Hippocampal formation (tissue), 2 donors: ENCODE results near the gene LHB.
"Not testable (repeated sequence)": the region's sequence is repeated elsewhere in the genome, so short reads cannot be mapped to it uniquely, and the experiment has no call there.

Experiments
- DNase-seq, 2 donors: peaks; one replicate each; lab custom pipeline; 2025; lab: John Stamatoyannopoulos, UW

LHB gene

DNA sequence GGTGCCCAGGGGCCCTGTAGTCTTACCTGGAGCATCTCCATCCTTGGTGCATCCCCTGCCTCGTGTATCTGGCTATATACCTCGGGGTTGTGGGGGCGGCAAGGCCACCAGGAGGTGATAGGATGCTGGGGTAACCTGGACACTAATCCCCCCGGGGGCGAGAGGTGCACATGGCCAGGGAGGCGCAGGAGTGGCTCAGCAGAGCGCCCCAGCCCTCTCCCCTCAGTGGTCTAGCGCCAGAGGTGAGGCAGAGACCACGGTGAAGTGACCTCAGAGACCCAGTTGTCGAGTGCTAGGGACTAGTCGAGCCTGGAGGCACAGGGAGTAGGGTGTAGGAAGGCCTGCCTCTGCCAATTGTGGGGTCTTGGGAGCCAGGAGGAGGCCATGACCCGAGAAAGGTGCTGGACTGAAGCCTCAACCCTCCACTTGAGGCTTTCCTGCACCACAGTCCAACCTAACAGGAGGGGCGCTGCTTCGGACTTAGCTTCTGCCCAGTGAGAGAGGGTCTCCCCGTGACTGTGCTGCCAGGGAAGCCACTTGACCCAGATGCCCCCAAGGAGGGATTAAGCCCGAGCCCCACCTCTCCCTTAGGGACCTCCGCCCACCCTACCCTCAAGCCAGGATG lies at the start of gene LHB:
Gene LHB (minus strand): TSS at position 51 of the 625 bp plus-strand sequence. CDS start 10 bp downstream, at position 41.
- DNase-seq: no peak

- DNase-seq: no peak
Observed at GRCh38 chr19:49065905-49066512, 49.1 kb upstream of the LHB start.

- DNase-seq: no peak
Observed at GRCh38 chr19:49064768-49065611, 48.1 kb upstream of the LHB start, which contains the start of gene NTF4. Gene NTF4 (minus strand): TSS chr19:49064818. CDS start chr19:49061997, 2,821 bp downstream.

DNA sequence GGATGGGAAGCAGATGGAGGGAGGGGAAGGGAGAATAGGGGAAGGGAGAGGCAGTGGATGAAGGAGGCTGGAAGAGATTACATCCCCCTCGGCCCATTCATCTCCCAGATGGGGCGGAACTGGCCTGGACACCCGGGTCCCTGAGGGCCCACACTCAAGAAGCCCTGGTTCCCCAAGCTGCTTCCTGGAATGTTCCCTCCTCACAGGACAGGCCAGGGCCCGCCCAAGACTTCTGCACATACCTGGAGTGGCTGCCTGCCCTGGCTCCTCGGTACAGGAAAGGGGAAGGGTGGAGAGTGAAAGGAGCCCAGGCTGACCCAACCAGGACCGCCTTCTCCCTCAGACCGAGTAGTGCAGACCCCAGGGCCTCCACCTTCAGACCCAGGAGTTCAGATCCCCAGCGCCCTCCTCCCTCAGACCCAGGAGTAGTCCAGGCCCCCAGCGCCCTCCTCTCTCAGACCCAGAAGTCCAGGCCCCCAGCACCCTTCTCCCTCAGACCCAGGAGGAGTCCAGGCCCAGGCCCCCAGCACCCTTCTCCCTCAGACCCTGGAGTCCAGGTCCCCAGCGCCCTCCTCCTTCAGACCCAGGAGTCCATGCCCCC lies 47.2 kb upstream of the LHB start:
- no peak for DNase-seq

DNA sequence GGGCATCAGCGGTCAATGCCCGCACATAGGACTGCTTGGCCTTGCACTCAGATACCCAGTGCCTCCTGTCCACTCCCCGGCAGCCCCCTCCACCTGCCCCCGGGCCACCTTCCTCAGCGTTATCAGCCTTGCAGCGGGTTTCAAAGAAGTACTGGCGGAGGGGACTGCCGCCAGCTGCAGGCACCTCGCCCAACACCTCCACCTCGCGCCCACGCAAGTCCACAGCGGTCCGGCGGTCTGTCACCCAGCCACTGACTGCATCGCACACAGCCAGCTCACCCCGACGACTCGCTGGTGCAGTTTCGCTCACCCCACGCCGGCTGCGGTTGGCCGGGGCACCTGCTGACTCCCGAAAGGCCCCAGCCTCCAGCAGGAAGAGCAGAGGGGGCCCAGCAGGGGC lies 44.6 kb upstream of the LHB start:
- no peak for DNase-seq

DNA sequence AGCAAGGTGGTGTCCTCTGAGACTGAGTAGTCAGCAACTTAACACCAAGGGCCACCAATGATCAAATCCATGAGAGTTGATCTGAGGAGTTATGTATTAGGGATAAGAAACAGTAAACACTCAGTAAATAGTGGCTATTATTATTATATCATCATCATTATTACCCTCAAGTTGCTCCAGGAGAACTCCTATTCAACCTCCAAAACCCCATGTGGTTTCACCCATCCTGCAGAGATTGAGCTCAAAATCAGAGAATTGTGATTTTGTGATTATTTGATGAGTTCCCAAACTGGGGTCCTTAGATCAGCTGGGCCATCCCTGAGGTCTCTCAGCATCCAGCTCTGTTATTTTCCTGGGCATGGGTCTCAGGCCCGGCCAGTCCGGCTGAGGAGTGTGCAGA lies 44.1 kb upstream of the LHB start:
- no peak for DNase-seq

DNA sequence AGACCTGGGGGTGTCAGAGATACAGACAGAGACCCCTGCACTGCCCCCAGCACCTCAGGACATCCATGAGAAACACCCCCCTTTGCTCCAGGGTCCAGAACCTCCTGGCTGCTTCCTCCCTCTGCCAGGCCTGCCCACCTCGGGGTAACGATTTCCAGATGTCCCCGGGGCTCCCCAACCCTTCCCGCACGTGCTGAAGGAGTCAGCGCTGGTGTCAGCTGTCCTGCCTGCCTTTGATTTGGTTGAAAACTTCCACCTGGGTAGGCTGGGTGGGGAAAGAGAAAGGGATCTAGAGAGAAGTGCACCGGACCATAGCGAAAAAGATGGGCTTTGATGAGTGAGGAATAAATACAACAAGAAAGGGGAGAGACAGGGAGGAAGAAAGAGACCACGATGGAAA lies 42.2 kb upstream of the LHB start:
- DNase-seq: no peak

- no peak for DNase-seq
Observed at GRCh38 chr19:49058562-49058961, 41.7 kb upstream of the LHB start.

- peak in 1 of 2 donors; percentile 7 for DNase-seq
Observed at GRCh38 chr19:49057636-49058234, 40.8 kb upstream of the LHB start, which contains the start of gene CGB7. Gene CGB7 (minus strand): TSS chr19:49057749. CDS start chr19:49055375, 2,374 bp downstream.

- DNase-seq: not testable (repeated sequence)
Observed at GRCh38 chr19:49056902-49057596, 40.2 kb upstream of the LHB start.

- peak in 1 of 2 donors; percentile 18 for DNase-seq
Observed at GRCh38 chr19:49056101-49056901, 39.4 kb upstream of the LHB start.

DNA sequence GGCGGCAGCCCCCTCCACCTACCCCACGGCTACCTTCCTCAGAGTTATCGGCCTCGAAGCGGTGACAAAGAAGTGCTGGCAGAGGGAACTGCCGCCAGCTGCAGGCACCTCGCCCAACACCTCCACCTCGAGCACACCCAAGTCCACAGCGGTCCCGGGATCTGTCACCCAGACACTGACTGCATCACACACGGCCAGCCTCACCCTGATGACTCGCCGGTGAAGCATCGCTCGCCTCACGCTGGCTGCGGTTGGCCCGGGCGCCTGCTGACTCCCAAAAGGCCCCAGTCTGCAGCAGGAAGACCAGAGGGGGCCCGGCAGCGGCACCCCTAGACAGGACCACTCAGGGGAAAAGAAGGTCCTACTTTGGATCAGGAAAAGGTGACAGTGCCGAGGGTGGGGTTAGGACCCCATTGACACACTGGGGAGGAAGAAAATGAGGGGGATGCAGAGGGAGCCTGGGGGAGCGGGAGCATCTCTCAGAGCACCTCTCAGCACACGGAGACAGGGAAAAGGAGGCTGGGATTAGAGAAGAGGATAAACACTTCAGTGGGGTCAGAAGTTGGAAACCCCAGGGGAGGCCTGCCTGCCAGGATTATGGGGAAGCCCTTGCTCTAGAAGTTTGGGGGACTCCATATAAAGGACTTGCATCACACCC lies 33.6 kb upstream of the LHB start:
- DNase-seq: not testable (repeated sequence)

GRCh38 chr19:49049834-49050233 lies 32.9 kb upstream of the LHB start:
- DNase-seq: not testable (repeated sequence)

- not testable (repeated sequence) for DNase-seq
Observed at GRCh38 chr19:49049011-49049410, 32.1 kb upstream of the LHB start, which contains the start of gene CGB8. Gene CGB8 (minus strand): TSS chr19:49049111. CDS start chr19:49048739, 372 bp downstream.

DNA sequence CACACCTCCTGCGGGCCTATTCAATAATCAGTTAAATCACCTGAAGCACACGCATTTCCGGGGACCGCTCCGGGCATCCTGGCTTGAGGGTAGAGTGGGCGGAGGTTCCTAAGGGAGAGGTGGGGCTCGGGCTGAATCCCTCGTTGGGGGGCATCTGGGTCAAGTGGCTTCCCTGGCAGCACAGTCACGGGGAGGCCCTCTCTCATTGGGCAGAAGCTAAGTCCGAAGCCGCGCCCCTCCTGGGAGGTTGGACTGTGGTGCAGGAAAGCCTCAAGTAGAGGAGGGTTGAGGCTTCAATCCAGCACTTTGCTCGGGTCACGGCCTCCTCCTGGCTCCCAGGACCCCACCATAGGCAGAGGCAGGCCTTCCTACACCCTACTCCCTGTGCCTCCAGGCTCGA lies 26.7 kb upstream of the LHB start, which contains the start of gene CGB5:
Gene CGB5 (plus strand): TSS at position 301 of the 400 bp plus-strand sequence. CDS start 362 bp downstream, outside the sequence.
- DNase-seq: not testable (repeated sequence)

- DNase-seq: not testable (repeated sequence)
Observed at GRCh38 chr19:49042666-49043065, 25.8 kb upstream of the LHB start.

DNA sequence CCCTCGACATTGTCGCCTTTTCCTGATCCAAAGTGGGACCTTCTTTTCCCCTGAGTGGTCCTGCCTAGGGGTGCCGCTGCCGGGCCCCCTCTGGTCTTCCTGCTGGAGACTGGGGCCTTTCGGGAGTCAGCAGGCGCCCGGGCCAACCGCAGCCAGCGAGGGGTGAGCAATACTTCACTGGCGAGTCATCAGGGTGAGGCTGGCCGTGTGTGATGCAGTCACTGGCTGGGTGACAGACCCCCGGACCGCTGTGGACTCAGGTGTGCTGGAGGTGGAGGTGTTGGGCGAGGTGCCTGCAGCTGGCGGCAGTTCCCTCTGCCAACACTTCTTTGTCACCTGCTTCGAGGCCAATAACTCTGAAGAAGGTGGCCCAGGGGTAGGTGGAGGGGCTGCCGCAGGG lies 25.3 kb upstream of the LHB start:
- no peak for DNase-seq

GRCh38 chr19:49039736-49040135 lies 22.8 kb upstream of the LHB start:
- not testable (repeated sequence) for DNase-seq

GRCh38 chr19:49038557-49039276 lies 21.8 kb upstream of the LHB start:
- DNase-seq: not testable (repeated sequence)
